Mucosa of gallbladder (tissue), 1 donor: Measurements from ENCODE around the gene DCUN1D1. TPM values are rescaled to one million over a fixed set of nuclear protein-coding genes. Genes with fewer than 3 reads are reported as not detected.

ENCODE experiments used
- DNase-seq: peaks from one replicate; pipeline ENCODE4 v3.0.0-alpha.2; 2020; ENCODE audit warnings: low spot score
- total RNA-seq: library from RNA; stranded (reverse); gene quantifications from one replicate; pipeline ENCODE4 v1.2.1, GENCODE V29; 2021
- donor health status: DM: no; HTN: no; CAD: no.

Gene DCUN1D1
- total RNA-seq, 1 donor from 2014 or later, result 45.8 TPM

DNA sequence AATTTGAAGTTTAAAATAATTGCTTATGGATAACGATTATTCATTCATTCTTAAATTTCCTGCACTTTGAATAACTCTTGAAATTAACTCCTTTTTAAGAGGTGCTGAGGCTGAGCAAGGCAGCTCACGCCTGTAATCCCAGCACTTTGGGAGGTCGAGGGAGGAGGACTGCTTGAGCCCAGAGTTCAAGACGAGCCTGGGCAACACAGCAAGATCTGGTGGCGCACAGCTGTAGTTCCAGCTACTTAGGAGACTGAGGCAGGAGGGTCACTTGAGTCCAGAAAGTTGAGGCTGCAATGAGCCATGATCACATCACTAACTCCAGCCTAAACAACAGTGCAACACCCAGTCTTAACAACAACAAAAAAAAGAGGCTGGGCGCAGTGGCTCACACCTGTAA is 8.0 kb downstream of the DCUN1D1 start:
- DNase-seq, result no peak

DNA sequence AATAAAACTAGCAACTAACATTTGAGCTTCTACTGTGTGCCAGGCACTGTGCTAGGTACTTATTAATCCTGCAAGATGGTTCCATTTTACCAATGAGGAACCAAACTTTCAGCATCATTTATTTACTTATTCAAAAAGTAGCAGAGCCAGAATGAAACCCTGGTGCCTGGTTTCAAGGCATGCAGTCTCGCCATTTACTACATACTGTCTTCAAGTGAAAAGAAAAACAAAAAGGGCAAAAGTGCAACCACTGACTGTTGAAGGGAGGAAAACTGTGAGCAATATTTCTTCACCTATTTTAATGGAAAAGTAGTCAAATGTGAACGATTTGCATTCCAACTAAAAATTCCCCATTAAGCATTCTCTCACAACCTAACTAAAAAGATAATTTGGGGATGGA is 8.7 kb downstream of the DCUN1D1 start:
- DNase-seq, result no peak

DNA sequence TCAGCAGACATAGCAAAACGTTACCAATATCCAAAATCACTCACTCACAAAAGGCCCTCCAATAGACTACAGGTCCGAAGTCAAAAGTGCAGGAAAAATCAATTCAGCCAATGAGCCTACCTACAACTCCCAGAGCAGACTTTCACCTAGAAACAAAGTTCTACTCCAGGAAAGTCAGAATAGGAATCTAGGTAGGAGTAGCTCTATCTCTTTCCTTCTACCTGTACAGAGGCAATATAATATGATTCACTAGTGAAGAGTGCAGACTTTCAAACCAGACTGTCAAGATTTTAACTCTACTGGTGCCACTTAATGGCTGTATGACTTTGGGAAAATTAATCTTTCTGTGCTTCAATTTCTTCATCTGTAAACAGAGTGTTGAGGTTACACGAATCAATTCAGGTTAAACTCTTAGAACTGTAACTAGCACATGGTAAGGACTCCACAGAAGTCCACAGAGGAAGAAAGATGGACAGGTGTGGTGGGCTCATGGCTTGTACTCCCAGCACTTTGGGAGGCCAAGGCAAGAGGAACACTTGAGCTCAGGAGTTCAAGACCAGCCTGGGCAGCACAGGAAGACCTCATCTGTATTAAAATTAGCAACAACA is 9.4 kb downstream of the DCUN1D1 start:
- DNase-seq, result peak; percentile 33

DNA sequence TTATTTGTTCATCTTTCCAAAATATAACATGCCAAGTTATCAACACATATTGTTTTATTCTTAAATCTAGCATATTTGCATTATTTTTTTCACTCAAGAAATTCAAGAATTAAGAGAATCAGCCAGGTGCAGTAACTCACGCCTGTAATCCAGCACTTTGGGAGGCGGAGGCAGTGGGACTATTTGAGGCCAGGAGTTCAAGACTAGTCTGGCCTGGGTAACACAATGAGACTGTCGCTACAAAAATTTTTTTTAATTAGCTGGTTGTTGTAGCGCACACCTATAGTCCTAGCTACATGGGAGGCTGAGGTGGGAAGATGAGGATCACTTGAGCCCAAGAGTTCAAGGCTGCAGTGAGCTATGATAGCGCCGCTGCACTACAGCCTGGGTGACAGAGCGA is 10.5 kb downstream of the DCUN1D1 start:
- DNase-seq, result no peak

GRCh38 chr3:182969277-182969676 is 11.1 kb downstream of the DCUN1D1 start:
- DNase-seq, result no peak

GRCh38 chr3:182967218-182968204 is 12.8 kb downstream of the DCUN1D1 start:
- DNase-seq, result no peak

DNA sequence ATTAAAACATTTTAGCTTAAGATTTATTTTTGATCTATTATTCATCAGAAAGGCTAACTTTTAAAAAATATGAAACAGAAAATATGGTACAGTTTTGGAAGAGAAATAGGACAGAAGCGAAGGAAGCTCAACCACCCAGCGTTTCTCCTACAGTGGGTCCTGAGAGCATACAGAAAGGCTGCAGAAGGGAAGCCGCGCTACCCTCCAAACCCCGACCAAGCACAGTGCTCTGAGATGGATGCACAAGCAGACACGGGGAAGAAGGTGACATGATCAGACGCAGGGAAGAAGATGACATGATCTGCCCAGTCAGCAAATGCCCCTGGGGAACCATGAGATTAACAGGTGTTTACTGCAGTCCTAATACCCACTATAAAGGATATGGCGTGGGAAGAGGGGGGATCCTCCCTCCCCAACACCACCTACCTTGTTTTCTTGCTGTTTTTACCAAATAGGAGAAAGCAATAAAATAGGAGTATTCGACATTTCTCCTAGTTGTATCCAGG is 14.4 kb downstream of the DCUN1D1 start:
- DNase-seq, result no peak

DNA sequence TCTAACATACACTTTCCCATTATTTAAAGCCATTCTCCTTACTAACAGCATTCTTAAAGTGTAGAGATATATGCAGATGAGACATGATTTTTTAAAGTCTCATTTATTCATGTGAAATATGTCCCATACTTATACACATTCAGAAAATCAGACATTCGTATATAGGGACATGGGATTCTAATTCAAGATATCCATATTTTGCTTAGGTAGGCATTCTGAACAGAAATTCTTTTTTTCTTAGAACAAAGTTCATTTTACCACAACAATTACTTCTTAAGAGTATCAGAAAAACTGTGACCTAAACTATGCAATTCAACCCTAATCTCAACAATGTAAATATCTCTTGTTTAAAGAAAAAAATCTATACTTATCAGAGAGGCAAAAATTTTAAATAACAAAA is 16.2 kb downstream of the DCUN1D1 start:
- no peak for DNase-seq

GRCh38 chr3:182962166-182962565 is 18.2 kb downstream of the DCUN1D1 start:
- no peak for DNase-seq

DNA sequence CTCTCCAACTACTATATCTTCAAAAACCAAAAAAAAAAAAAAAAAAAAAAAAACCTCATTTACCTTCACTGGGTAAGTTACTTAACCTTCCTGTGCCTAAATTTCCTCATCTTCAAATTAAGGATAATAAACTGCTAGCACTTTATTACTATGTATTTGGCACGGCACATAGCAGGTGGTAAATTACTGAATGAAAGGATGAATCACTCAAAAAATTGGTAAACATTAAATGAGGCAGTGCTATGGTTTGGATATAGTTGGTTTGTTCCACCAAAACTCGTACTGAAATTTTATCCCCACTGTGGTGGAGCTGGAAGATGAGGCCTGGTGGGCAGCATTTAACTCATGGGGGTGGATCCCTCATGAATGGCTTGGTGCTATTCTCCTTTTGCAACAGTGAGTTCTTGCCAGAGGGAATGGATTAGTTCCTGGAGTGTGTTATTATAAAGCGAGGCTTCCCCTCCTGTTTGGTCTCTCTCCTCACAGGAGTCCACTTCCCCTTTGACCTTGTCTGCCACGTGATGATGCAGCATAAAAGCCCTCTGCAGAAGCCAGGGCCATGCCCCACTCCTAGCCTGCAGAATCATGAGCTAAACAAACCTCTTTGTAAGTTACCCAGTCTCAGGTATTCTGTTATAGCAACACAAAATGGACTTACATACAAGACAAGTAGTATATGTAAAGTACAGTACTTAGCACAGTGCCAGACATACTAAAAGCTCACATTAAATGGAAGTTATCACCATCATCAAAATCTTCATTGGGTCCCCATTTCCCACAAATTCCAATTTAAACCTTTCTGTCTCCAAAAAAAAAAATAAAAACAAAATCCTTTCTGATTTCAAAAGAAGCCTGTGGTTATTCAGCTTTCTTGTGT is 20.6 kb downstream of the DCUN1D1 start:
- no peak for DNase-seq

DNA sequence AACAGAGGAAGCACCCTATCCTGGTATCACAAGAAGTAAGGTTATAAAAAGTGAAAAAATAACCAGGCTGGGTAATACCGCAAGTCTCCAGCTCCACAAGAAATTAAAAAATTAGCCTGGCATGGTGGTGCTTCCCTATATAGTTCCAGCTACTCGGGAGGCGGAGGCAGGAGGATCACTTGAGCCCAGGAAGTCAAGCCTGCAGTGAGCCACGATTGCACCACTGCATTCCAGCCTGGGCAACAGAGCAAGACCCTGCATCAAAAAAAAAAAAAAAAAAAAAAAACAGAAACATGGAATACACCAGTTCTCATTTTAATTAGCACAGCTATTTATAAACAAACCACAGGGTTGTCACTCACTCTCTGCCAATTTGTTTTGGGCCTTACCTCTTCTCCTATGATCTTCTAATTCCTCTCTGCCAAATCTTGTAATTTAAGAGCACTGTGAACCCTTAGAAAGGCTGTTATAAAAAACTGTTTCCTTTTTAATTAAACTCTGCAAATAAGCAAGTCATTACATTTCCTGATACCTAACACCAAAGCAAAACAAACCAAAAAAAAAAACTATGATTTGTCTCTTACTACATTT is 22.6 kb downstream of the DCUN1D1 start:
- no peak for DNase-seq

- no peak for DNase-seq
These were observed 23.1 kb downstream of the DCUN1D1 start for GRCh38 chr3:182957226-182957625.

- DNase-seq, result no peak
These were observed 25.6 kb downstream of the DCUN1D1 start for GRCh38 chr3:182954553-182955235.

GRCh38 chr3:182949688-182950087 is 30.6 kb downstream of the DCUN1D1 start:
- DNase-seq, result no peak

DNA sequence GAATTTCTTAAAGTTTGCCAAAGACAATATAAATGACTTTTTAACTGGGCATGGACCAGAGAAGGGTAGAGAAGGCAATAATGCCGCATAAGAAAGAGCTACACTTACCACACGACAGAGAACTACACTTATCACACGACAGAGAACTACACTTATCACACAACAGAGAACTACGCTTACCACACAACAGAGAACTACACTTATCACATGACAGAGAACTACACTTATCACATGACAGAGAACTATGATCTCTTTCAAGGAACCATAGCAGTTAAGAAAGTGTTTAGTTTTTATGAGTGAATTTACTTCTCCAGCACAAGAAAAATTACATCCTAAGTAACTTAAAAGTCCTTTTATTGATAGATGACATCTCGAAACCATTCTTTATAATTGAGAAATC is 32.0 kb downstream of the DCUN1D1 start:
- no peak for DNase-seq

GRCh38 chr3:182947888-182948287 is 32.5 kb downstream of the DCUN1D1 start:
- DNase-seq, result no peak

GRCh38 chr3:182941719-182942118 is 38.6 kb downstream of the DCUN1D1 start:
- no peak for DNase-seq

GRCh38 chr3:182940266-182940808 is 40.0 kb downstream of the DCUN1D1 start:
- no peak for DNase-seq

- DNase-seq, result no peak
These were observed 42.9 kb downstream of the DCUN1D1 start for GRCh38 chr3:182937293-182938051.

- no peak for DNase-seq
These were observed 43.4 kb downstream of the DCUN1D1 start for GRCh38 chr3:182936918-182937285.
